ENCODE data around the gene ACADS.
A peak's percentile ranks its signal among the peaks of the same experiment; 100 is the strongest.

ACADS gene

GRCh38 chr12:120708651-120709050 lies 17.0 kb upstream of the ACADS start:
- ChIA-PET CTCF (interaction anchor here (0.6 to 6.2 kb wide), 4 partner anchors 61 to 263 kb away, joined by 5 to 42 read pairs (median 5); partner anchors contain the start of gene POP5), POLR2A (interaction anchor here (1.1 to 1.5 kb wide), 4 partner anchors 10 to 112 kb away, joined by 3 to 5 read pairs (median 4); no protein-coding TSS in a partner anchor)
- Histone ChIP-seq H3K9me3 (ENCODE audit: control insufficient read depth, insufficient read depth, low read depth, low read length) (no peaks in the 10 kb centered on the region), H3K27ac (ENCODE audit: extremely low read depth, low read depth, low read length) (no peak overlapping the region), H3K4me1 (ENCODE audit: control insufficient read depth, insufficient read depth, low read length) (peaks cover 3% of the 10 kb centered on the region; the same call in 1 of the 2 replicates), H3K36me3 (ENCODE audit: control insufficient read depth in 2 of 2, insufficient read depth in 1 of 2, low read length in 2 of 2) (peaks cover 6 to 22% of the 10 kb centered on the region in 2 experiments; a peak in 2 of 3 replicates), H3K4me3 (ENCODE audit: low read depth, low read length) (no peak overlapping the region)
- TF ChIP-seq ZNF785 (tag by site-specific recombination; IDR thresholded peaks at IDR 0.05) = no peak
- TF ChIP-seq ZNF600 (tag by site-specific recombination; IDR thresholded peaks at IDR 0.05) = peak; percentile 80
- peak; percentile 51 for TF ChIP-seq GLIS1 (tag by site-specific recombination; IDR thresholded peaks at IDR 0.05)
- no peak for TF ChIP-seq SALL2 (tag by site-specific recombination; IDR thresholded peaks at IDR 0.05; ENCODE audit: borderline replicate concordance)
- TF ChIP-seq HOXA7 (CRISPR knock-in tag; IDR thresholded peaks at IDR 0.05; ENCODE audit: borderline replicate concordance) = no peak
- no peak for TF ChIP-seq ZNF311 (tag by site-specific recombination; IDR thresholded peaks at IDR 0.05; ENCODE audit: borderline replicate concordance)
- no peak for TF ChIP-seq ZNF26 (tag by site-specific recombination; IDR thresholded peaks at IDR 0.05)
- TF ChIP-seq ZNF114 (tag by site-specific recombination; IDR thresholded peaks at IDR 0.05) = no peak
- no peak for TF ChIP-seq ZNF121 (tag by site-specific recombination; IDR thresholded peaks at IDR 0.05)
- no peak for TF ChIP-seq BCL11A (tag by site-specific recombination; IDR thresholded peaks at IDR 0.05; ENCODE audit: low read depth)
- no peak for TF ChIP-seq ZNF23 (tag by site-specific recombination; IDR thresholded peaks at IDR 0.05; ENCODE audit: borderline replicate concordance)
- no peak for TF ChIP-seq ZNF664 (tag by site-specific recombination; IDR thresholded peaks at IDR 0.05)
- TF ChIP-seq PRDM10 (tag by site-specific recombination; IDR thresholded peaks at IDR 0.05) = peak; percentile 5; the same call in 1 of the 2 replicates
- TF ChIP-seq ZBTB44 (tag by site-specific recombination; IDR thresholded peaks at IDR 0.05) = peak; percentile 40; the same call in 1 of the 2 replicates
- TF ChIP-seq ZNF391 (tag by site-specific recombination; IDR thresholded peaks at IDR 0.05; ENCODE audit: borderline replicate concordance, low read depth) = no peak
- peak; percentile 88 for TF ChIP-seq ZBTB48 (tag by site-specific recombination; IDR thresholded peaks at IDR 0.05)
- no peak for TF ChIP-seq ZNF148 (tag by site-specific recombination; IDR thresholded peaks at IDR 0.05; ENCODE audit: borderline replicate concordance)
- TF ChIP-seq ZNF518A (tag by site-specific recombination; conservative IDR thresholded peaks at IDR 0.05; ENCODE audit: low read depth) = no peak
- TF ChIP-seq ZNF266 (tag by site-specific recombination; IDR thresholded peaks at IDR 0.05; ENCODE audit: low read depth) = no peak
- TF ChIP-seq SP7 (tag by site-specific recombination; IDR thresholded peaks at IDR 0.05) = no peak
- no peak for TF ChIP-seq ZNF138 (tag by site-specific recombination; IDR thresholded peaks at IDR 0.05; ENCODE audit: borderline replicate concordance)
- no peak for TF ChIP-seq ZBTB26 (tag by site-specific recombination; optimal IDR thresholded peaks at IDR 0.05)

All from HEK293 (cell line).